T-helper 1 cell treated with Interleukin-12 subunit alpha and Interleukin-12 subunit beta and Interleukin-4 antibody, amounts not matched to agents 30 μg/mL and 1 μg/mL, for 36 hours (primary cell): ENCODE data around the gene ZBP1.
"Not testable (repeated sequence)": the region's sequence is repeated elsewhere in the genome, so short reads cannot be mapped to it uniquely, and the experiment has no call there.

Experiments
- H3K27ac Mint-ChIP-seq: one replicate; pipeline ENCODE4 v1.8.0; 2021; ENCODE audit warnings: mild to moderate bottlenecking, mixed read lengths
- H3K27me3 Mint-ChIP-seq: one replicate; pipeline ENCODE4 v1.8.0; 2021; ENCODE audit warnings: low read depth, mixed read lengths
- H3K36me3 Mint-ChIP-seq: one replicate; pipeline ENCODE4 v1.8.0; 2021; ENCODE audit warnings: low read depth, mixed read lengths
- H3K4me1 Mint-ChIP-seq: one replicate; pipeline ENCODE4 v1.8.0; 2021; ENCODE audit warnings: low read depth, mixed read lengths
- H3K4me3 Mint-ChIP-seq: one replicate; pipeline ENCODE4 v1.8.0; 2021; ENCODE audit warnings: mild to moderate bottlenecking, moderate library complexity, mixed read lengths
- H3K9me3 Mint-ChIP-seq: one replicate; pipeline ENCODE4 v1.8.0; 2021; ENCODE audit warnings: mixed read lengths

Gene ZBP1

GRCh38 chr20:57632286-57632685, 12.1 kb upstream of the ZBP1 start:
- Mint-ChIP-seq H3K36me3 (peaks cover 10% of the 10 kb centered on the region), H3K27me3 (peaks cover 76% of the 10 kb centered on the region), H3K27ac (no peak overlapping the region), H3K4me1 (peaks cover 34% of the 10 kb centered on the region), H3K4me3 (no peak overlapping the region), H3K9me3 (peaks cover 44% of the 10 kb centered on the region)

DNA sequence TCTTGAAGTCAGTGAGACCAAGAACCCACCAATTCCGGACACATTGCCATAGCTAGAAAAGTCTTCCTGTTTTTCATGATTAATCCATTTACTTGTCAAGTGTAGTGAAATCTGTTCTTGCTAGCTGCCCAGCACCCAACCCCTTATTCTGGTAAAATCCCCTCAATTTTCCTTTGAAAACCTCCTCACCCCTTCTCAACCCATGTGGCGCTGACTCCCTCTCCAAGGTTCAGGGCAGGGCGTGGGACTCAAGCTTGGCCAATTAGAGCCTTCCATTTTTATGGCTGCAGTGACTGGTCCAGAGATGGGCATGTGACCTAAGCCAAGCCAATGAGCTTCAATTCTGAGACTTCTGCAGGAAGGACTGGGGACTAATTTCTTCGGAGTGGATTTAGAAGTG, 9.8 kb upstream of the ZBP1 start:
- peak overlapping the region; percentile 74 for H3K4me3 Mint-ChIP-seq
- peak overlapping the region; percentile 32 for H3K27ac Mint-ChIP-seq
- peaks cover 60% of the 10 kb centered on the region for H3K27me3 Mint-ChIP-seq
- peaks cover 29% of the 10 kb centered on the region for H3K9me3 Mint-ChIP-seq
- H3K4me1 Mint-ChIP-seq, result peaks cover 46% of the 10 kb centered on the region
- H3K36me3 Mint-ChIP-seq, result peaks cover 18% of the 10 kb centered on the region

DNA sequence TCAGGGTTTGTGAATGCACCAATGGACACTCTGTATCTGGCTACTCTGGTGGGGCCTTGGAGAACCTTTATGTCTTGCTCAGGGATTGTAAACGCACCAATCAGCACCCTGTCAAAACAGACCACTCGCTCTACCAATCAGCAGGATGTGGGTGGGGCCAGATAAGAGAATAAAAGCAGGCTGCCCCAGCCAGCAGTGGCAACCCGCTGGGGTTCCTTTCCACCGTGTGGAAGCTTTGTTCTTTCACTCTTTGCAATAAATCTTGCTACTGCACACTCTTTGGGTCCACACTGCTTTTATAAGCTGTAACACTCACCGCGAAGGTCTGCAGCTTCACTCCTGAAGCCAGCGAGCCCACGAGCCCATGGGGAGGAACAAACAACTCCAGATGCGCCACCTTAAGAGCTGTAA, 9.3 kb upstream of the ZBP1 start:
- Mint-ChIP-seq H3K27me3 (peaks cover 55% of the 10 kb centered on the region), H3K4me1 (peaks cover 43% of the 10 kb centered on the region)

DNA sequence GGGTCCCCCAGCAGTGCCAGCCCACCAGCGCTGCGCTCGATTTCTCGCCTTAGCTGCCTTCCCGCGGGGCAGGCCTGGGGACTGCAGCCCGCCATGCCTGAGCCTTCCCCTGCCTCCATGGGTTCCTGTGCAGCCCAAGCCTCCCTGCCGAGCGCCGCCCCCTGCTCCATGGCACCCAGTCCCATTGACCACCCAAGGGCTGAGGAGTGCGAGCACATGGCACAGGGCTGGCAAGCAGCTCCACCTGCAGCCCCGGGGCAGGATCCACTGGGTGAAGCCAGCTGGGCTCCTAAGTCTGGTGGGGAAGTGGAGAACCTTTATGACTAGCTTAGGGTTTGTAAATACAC, 8.7 kb upstream of the ZBP1 start:
- Mint-ChIP-seq H3K27me3 (peaks cover 54% of the 10 kb centered on the region), H3K4me1 (peaks cover 37% of the 10 kb centered on the region), H3K9me3 (peaks cover 28% of the 10 kb centered on the region), H3K27ac (peak overlapping the region; percentile 46), H3K36me3 (peaks cover 17% of the 10 kb centered on the region)
- H3K4me3 Mint-ChIP-seq, result not testable (repeated sequence)

More for the DNA sequence above, 9.3 kb upstream of the ZBP1 start:
- Mint-ChIP-seq H3K36me3 (peaks cover 17% of the 10 kb centered on the region), H3K4me3 (peak overlapping the region; percentile 74), H3K27ac (peak overlapping the region; percentile 64), H3K9me3 (peaks cover 28% of the 10 kb centered on the region)

DNA sequence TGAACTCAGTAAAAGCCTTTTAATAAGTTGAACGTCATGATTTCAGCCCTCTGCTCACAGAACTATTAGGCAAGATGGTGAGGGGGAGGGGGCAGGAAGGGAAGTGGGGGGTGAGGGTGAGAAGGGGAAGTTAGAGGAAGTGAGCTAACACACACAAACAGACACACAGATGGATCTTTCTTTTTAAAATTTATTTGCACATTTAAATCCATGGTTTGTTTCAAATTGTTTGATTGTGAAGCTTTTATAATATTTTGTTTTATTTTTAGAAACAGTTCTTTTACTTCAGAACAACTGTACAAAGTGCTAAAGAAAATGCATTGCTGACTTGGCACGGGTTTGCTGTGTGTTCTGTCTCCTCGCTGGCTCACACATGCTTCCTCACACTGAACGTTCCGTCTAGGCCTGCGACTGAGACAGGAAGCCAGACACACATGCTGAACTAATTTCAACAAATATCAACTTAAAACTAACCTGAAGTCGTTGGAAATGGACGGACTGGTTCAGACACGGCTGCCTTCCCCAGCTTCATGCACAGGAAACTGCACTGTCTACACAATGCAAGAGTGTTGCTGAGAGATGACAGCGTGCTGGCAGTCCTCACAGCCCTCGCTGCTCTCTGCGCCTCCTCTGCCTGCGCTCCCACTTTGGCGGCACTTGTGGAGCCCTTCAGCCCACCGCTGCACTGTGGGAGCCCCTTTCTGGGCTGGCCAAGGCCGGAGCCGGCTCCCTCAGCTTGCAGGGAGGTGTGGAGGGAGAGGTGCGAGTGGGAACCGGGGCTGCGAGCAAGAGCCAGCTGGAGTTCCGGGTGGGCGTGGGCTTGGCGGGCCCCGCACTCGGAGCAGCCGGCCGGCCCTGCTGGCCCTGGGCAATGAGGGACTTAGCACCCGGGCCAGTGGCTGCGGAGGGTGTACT, 8.1 kb upstream of the ZBP1 start:
- Mint-ChIP-seq H3K9me3 (peaks cover 26% of the 10 kb centered on the region), H3K27me3 (peaks cover 55% of the 10 kb centered on the region), H3K36me3 (peaks cover 16% of the 10 kb centered on the region), H3K4me3 (peak overlapping the region; percentile 78), H3K27ac (peak overlapping the region; percentile 99), H3K4me1 (peaks cover 34% of the 10 kb centered on the region)

DNA sequence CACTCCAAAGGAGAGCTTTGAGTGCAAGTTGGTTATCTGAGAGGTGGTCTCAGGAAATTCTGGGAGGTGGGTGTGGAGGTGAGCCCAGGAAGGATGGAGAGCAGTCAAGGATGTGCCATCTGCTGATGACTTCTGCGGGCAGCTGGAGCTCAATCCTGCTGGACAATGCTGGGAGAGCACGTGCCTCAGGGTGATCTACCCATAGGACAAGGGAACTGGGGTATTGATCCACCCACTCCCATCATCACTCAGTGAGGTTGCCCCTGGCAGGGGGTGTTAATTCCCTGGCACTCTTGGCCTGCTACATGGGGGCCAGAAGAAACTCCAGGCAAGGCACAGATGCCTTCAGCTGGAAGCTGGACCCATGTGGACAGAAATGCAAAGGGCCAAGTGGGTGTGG, 7.1 kb upstream of the ZBP1 start:
- H3K4me3 Mint-ChIP-seq, result no peak overlapping the region
- H3K27ac Mint-ChIP-seq, result peak overlapping the region; percentile 52
- peaks cover 13% of the 10 kb centered on the region for H3K36me3 Mint-ChIP-seq
- peaks cover 55% of the 10 kb centered on the region for H3K27me3 Mint-ChIP-seq
- peaks cover 36% of the 10 kb centered on the region for H3K4me1 Mint-ChIP-seq
- peaks cover 25% of the 10 kb centered on the region for H3K9me3 Mint-ChIP-seq

DNA sequence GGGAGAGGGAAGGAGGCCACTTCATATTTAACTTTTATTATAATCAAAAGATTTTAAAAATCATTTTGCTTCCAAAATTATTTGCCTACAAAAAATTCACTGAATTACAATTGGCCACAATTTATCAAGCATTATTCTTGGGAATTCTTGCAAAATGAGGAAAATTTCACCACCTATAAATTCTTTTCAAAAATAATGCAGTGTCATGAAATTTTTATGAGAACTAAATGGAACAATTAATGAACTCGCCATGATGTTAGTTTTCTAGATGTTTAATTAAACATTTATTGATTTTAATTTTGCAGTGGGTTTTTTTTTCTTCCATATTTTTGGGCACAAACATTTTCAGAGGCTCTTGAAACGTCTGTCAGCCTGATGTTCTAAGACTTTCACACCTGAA, 5.8 kb upstream of the ZBP1 start:
- Mint-ChIP-seq H3K27me3 (peaks cover 42% of the 10 kb centered on the region), H3K27ac (no peak overlapping the region), H3K4me1 (peaks cover 40% of the 10 kb centered on the region), H3K36me3 (peaks cover 13% of the 10 kb centered on the region), H3K4me3 (no peak overlapping the region), H3K9me3 (peaks cover 25% of the 10 kb centered on the region)

DNA sequence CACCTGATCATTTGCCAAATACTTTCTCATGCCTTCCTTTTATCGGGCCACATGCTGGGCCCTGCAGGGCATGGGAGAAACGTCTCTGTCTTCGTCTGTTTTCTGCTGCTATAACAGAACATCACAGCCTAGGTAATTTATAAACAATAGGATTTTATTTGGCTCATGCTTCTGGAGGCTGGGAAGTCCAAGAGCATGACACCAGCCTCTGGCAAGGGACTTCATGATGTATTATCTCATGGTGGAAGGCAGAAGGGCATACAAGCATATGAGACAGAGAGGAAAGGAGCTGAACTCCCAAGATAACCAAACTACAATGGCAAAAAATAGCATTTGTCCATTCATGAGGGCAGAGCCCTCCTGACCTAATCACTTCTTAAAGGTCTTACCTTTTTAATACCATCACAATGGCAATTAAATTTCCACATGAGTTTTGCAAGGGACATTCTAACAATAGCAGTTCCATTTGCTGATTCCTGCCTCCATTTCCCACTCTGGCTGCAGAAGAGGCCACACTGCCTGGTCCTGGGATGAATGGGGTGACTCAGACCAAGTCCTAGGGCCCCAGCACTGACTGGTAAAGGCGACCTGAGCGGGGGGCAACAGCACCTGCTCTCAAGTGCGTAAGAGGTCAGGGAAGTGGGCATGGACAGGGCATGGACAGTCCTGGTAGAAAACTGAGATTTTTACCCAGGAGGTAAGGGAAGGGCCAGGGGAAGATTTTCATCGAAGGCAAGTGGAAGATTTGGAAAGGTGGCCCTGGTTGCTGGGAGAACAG, 5.1 kb upstream of the ZBP1 start:
- peaks cover 13% of the 10 kb centered on the region for H3K36me3 Mint-ChIP-seq
- peaks cover 25% of the 10 kb centered on the region for H3K9me3 Mint-ChIP-seq
- H3K27me3 Mint-ChIP-seq, result peaks cover 36% of the 10 kb centered on the region
- peaks cover 45% of the 10 kb centered on the region for H3K4me1 Mint-ChIP-seq
- no peak overlapping the region for H3K4me3 Mint-ChIP-seq
- H3K27ac Mint-ChIP-seq, result peak overlapping the region; percentile 1

- H3K27ac Mint-ChIP-seq, result no peak overlapping the region
- H3K9me3 Mint-ChIP-seq, result peaks cover 18% of the 10 kb centered on the region
- H3K4me3 Mint-ChIP-seq, result no peak overlapping the region
- H3K27me3 Mint-ChIP-seq, result peaks cover 27% of the 10 kb centered on the region
- peaks cover 8% of the 10 kb centered on the region for H3K36me3 Mint-ChIP-seq
- peaks cover 45% of the 10 kb centered on the region for H3K4me1 Mint-ChIP-seq
Observed at GRCh38 chr20:57624124-57624523, 3.9 kb upstream of the ZBP1 start.

DNA sequence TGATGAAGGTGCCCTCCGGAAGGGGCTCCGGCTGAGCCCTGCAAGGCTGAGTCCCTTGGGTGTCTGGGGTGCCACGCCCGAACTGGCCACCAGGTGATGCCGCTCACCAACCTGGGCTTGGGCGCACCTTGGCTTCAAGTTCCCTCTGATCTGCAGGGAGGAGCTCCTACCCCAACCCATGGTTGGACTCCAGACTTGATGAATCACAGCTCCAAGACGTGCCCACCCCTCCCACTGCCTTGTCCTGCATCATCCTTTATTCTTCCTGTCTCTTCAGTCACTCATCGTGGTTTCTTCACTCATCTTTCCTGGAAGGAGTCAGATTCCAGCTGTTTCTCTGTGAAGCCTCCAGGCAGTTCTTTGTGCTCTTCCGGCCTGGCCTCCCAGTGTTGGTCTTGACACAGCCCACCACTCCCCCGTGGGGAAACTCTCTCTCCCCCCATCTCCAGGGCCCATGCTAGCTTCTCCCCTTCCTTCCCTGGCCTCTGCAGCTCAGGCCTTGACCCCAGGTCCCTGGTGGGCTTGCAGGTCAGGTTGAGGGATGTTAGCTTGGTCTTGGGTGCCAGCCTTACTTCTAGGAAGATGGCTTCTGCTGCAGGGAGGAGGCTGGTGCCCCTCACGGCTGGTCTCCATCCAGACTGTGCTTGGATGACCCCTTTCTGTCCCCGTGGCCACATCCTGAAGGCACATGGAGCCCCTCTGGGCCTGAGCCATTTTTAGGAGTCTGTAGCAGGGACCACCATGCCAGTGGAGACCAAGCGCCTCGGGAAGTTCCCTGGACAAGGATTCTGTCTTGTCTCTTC, 2.6 kb upstream of the ZBP1 start:
- Mint-ChIP-seq H3K27me3 (peaks cover 27% of the 10 kb centered on the region), H3K36me3 (peaks cover 8% of the 10 kb centered on the region), H3K4me3 (peak overlapping the region; percentile 61), H3K27ac (peak overlapping the region; percentile 80), H3K9me3 (peaks cover 18% of the 10 kb centered on the region), H3K4me1 (peaks cover 54% of the 10 kb centered on the region)

DNA sequence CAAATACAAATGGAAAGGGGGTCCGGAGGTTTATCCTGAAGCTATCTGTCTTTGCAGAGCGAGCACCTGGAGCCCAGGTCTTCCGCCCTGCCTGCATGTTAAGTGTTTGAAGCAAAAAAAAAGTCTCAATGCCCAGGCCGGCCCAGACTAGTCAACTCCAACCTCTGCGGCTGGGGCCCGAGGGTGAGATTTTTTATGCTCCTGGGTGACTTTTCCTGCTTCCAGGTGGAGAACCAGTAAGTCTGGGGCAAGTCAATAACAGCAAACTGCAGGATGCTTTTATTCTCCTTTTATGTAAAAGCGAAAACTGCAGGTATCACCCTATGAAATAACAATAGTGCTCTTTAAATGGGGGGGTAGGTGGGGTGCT, 2.0 kb upstream of the ZBP1 start:
- peaks cover 18% of the 10 kb centered on the region for H3K9me3 Mint-ChIP-seq
- peaks cover 8% of the 10 kb centered on the region for H3K36me3 Mint-ChIP-seq
- peak overlapping the region; percentile 61 for H3K4me3 Mint-ChIP-seq
- peaks cover 31% of the 10 kb centered on the region for H3K27me3 Mint-ChIP-seq
- peaks cover 54% of the 10 kb centered on the region for H3K4me1 Mint-ChIP-seq
- peak overlapping the region; percentile 80 for H3K27ac Mint-ChIP-seq

DNA sequence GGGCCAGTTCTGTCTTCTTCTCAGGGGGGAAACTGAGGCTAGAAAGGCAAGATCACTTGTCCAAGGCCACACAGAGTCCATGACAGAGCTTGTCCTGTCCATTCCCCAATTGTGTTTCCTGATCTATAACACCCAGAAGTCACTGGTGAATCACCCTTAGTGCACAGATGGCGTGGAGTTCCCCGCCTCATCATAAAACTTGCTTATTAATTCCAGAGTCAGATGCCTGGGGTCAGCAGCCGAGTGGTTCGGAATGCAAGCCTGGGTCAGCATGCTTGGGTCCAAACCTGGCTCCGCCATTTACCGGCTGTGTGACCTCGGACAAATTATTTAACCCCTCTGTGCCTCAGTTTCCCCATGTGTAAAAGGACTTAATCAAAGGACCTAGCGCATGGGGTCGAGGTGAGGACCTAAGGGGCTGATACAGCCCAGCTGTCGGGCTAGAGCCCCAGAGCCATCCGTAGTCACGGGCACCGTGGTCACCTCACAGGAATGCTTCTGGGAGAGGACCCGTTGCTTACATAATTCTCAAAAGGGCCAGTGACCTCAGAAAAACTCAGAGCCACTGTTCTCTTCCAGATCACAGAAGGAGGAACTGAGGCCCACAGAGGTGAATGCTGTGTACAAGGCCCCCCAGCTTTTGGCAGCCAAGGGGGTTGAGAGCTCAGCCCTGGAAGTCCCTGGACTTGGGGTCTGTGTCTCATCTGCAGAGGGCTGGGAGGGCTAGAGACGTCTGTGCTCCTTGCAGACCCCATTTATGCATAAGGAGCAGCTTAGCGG, 1.4 kb upstream of the ZBP1 start:
- H3K36me3 Mint-ChIP-seq, result peaks cover 8% of the 10 kb centered on the region
- peaks cover 54% of the 10 kb centered on the region for H3K4me1 Mint-ChIP-seq
- peak overlapping the region; percentile 81 for H3K4me3 Mint-ChIP-seq
- peaks cover 18% of the 10 kb centered on the region for H3K9me3 Mint-ChIP-seq
- H3K27ac Mint-ChIP-seq, result peak overlapping the region; percentile 89
- peaks cover 36% of the 10 kb centered on the region for H3K27me3 Mint-ChIP-seq

DNA sequence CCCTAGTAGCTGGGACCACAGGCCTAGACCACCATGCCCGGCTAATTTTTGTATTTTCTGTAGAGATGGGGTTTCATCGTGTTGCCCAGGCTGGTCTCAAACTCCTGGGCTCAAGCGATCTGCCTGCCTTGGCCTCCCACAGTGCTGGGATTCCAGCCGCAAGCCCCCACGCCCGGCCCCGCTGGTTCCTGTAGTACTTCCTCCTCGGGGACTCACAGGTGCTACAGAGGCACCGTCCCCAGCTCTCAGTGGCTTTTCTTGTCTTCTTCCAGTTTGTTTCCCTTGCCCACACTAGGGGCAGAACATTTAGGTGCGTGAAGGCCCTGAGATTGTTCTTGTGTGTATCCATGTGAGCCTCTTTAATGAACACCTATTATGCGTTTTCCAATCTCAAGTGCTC, 773 bp upstream of the ZBP1 start:
- Mint-ChIP-seq H3K4me1 (peaks cover 49% of the 10 kb centered on the region), H3K27me3 (peaks cover 33% of the 10 kb centered on the region), H3K9me3 (peaks cover 18% of the 10 kb centered on the region), H3K36me3 (peaks cover 6% of the 10 kb centered on the region), H3K27ac (peak overlapping the region; percentile 89), H3K4me3 (peak overlapping the region; percentile 81)
